HepG2 (cell line): ENCODE data around the gene ARF5. TPM values are rescaled to one million over a fixed set of nuclear protein-coding genes. Genes with fewer than 3 reads are reported as not detected.

Source experiments
- ARNTL ChIP-seq: sonication (generic); formaldehyde crosslinking; IDR thresholded peaks from 2 replicates; pipeline ENCODE4 v1.4.0; 2020; ENCODE audit warnings: mild to moderate bottlenecking, missing genetic modification reagents
- BORCS8-MEF2B ChIP-seq: sonication (generic); formaldehyde crosslinking; IDR thresholded peaks from 2 replicates; pipeline ENCODE4 v1.8.0; 2022; ENCODE audit warnings: mild to moderate bottlenecking, missing genetic modification reagents
- CCDC6 ChIP-seq: sonication (generic); formaldehyde crosslinking; IDR thresholded peaks from 2 replicates; pipeline ENCODE4 v1.8.1; 2022; ENCODE audit warnings: mild to moderate bottlenecking, missing genetic modification reagents, moderate library complexity
- RBFOX2 ChIP-seq: fragments of 200-400 bp; formaldehyde crosslinking; IDR thresholded peaks from 2 replicates; pipeline ENCODE4 v1.6.1; 2017; ENCODE audit warnings: low read depth, mild to moderate bottlenecking, low read length
- SOX13 ChIP-seq, 3 experiments: fragments of 450-650 bp in 1 of 3; sonication (generic) in 1 of 3; formaldehyde crosslinking in 1 of 3; IDR thresholded peaks in 2 of 3; conservative IDR thresholded peaks in 1 of 3; 2 replicates each; pipeline versions ENCODE4 v1.5.0 to v1.6.1; 2016 to 2020; ENCODE audit warnings: antibody characterized with exemption in 1 of 3, mild to moderate bottlenecking in 1 of 3, missing compliant biosample characterization in 1 of 3, missing genetic modification reagents in 1 of 3, moderate library complexity in 1 of 3
- THAP11 ChIP-seq: IDR thresholded peaks from 2 replicates; pipeline ENCODE4 v1.6.1; 2016; ENCODE audit warnings: missing biosample characterization, missing genetic modification reagents
- ZFP82 ChIP-seq: sonication (generic); formaldehyde crosslinking; IDR thresholded peaks from 2 replicates; pipeline ENCODE4 v1.5.1; 2020; ENCODE audit warnings: mild to moderate bottlenecking, missing genetic modification reagents, borderline replicate concordance
- ZKSCAN8 ChIP-seq: IDR thresholded peaks from 2 replicates; pipeline ENCODE4 v1.6.1; 2016; ENCODE audit warnings: borderline replicate concordance, missing genetic modification reagents, missing compliant biosample characterization
- ZNF354B ChIP-seq: sonication (generic); formaldehyde crosslinking; IDR thresholded peaks from 2 replicates; pipeline ENCODE4 v1.8.0; 2022; ENCODE audit warnings: mild to moderate bottlenecking, missing genetic modification reagents
- ZNF501 ChIP-seq: sonication (generic); formaldehyde crosslinking; IDR thresholded peaks from 2 replicates; pipeline ENCODE4 v1.5.1; 2020; ENCODE audit warnings: mild to moderate bottlenecking, moderate library complexity, missing genetic modification reagents
- ZNF776 ChIP-seq: sonication (generic); formaldehyde crosslinking; IDR thresholded peaks from 2 replicates; pipeline ENCODE4 v1.4.0; 2020; ENCODE audit warnings: mild to moderate bottlenecking, missing genetic modification reagents
- ZZZ3 ChIP-seq: sonication (generic); formaldehyde crosslinking; IDR thresholded peaks from 2 replicates; pipeline ENCODE4 v1.4.0; 2020; ENCODE audit warnings: missing genetic modification reagents, mild to moderate bottlenecking, borderline replicate concordance
- polyA plus RNA-seq, 8 experiments: library from polyadenylated mRNA; depleted of rRNA in 3 of 8; stranded (reverse) in 7 of 8; unstranded in 1 of 8; fragments of >200 nt; fragmentation: Illumina TruSeq in 4 of 8; extraction: Trizol in 4 of 8; gene quantifications; 2 replicates each; pipeline versions ENCODE4 v1.2.1 to v1.2.3, GENCODE V29; 2011 to 2016; ENCODE audit warnings: low read depth in 4 of 8, missing spikeins in 1 of 8, mixed read lengths in 1 of 8; ENCODE audit not compliant: insufficient read depth in 1 of 8
- total RNA-seq, 5 experiments: library from RNA; depleted of rRNA; stranded (reverse); fragments of >200 nt; fragmentation: Illumina TruSeq; extraction: Trizol; gene quantifications; 2 replicates each; pipeline ENCODE4 v1.2.3, GENCODE V29; 2016; ENCODE audit warnings: low read depth in 1 of 5
- TF ChIP-seq, protein P1 (sequence below): sonication (generic); formaldehyde crosslinking; IDR thresholded peaks from 2 replicates; pipeline ENCODE4 v1.8.0; 2022; ENCODE audit warnings: mild to moderate bottlenecking, missing genetic modification reagents; ENCODE audit not compliant: insufficient replicate concordance
- TF ChIP-seq, protein P2 (sequence below): sonication (generic); formaldehyde crosslinking; IDR thresholded peaks from 2 replicates; pipeline ENCODE4 v1.5.1; 2020; ENCODE audit warnings: missing genetic modification reagents, mild to moderate bottlenecking, borderline replicate concordance
- TF ChIP-seq, protein P3 (sequence below), 2 experiments: fragments of 450-650 bp in 1 of 2; sonication (generic) in 1 of 2; formaldehyde crosslinking in 1 of 2; IDR thresholded peaks; 2 replicates each; pipeline versions ENCODE4 v1.6.1 to v1.8.0; 2016 to 2022; ENCODE audit warnings: antibody characterized with exemption in 1 of 2, mild to moderate bottlenecking in 1 of 2, missing genetic modification reagents in 1 of 2

Gene ARF5
- total and polyA plus RNA-seq, 2 of the 13 experiments (the other 11 are each of a cell fraction or from before 2014, with no cell fraction given): 109 to 135 TPM

DNA sequence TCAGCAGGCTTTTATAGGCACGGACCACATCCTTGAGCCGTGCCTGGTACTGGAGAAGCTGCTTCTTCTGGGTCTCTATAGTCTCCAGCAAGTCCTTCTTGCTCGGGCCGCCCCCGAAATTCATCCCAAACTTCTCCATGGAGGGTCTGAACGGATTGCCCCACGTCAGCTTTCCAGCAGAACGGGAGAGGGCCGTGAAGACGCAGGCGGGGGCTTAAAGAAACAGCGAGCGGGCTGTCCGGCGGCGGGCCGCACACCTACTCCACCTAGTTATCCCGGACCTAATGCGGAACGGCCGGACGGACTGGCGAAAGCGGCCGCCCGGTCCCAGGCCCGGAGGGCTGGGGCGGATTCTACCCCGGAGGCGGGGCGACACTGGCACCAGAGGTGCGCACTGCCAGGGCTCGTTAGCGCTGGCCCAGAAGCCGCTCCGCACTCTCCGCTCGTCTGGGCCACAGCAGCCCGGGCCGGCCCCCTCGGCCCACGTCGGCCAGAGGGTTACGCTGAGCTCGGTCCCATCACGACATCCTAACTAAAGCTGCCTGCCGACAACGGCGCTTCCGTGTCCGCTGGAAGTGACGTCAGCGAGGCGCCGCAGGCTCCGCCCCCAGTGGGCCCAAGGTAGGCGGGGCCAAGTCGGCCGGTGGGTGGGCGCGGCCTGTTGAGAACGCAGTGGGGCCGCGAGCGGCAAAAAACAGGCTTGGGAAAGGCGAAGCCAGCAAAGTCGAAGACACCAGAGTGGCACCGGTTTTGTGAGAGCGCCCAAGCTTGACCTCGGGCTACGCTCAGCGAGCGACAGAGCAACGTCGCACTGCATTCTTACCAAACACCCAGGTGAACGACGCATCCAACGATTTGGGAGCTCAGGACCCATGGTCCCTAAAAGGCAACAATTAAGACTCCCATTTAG is 2.9 kb upstream of the ARF5 start, which contains the start of gene GCC1 (continued):
- TF ChIP-seq, protein P1, sequence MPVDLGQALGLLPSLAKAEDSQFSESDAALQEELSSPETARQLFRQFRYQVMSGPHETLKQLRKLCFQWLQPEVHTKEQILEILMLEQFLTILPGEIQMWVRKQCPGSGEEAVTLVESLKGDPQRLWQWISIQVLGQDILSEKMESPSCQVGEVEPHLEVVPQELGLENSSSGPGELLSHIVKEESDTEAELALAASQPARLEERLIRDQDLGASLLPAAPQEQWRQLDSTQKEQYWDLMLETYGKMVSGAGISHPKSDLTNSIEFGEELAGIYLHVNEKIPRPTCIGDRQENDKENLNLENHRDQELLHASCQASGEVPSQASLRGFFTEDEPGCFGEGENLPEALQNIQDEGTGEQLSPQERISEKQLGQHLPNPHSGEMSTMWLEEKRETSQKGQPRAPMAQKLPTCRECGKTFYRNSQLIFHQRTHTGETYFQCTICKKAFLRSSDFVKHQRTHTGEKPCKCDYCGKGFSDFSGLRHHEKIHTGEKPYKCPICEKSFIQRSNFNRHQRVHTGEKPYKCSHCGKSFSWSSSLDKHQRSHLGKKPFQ (CRISPR knock-in tag): peak; percentile 61
- TF ChIP-seq, protein P2, sequence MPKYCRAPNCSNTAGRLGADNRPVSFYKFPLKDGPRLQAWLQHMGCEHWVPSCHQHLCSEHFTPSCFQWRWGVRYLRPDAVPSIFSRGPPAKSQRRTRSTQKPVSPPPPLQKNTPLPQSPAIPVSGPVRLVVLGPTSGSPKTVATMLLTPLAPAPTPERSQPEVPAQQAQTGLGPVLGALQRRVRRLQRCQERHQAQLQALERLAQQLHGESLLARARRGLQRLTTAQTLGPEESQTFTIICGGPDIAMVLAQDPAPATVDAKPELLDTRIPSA (CRISPR knock-in tag): 0 out of 2 replicates have a peak, but pooled peaks have one; percentile 47
- TF ChIP-seq ZKSCAN8: no peak; the same call in 1 of the 2 replicates
- peak; percentile 79; the same call in 1 of the 2 replicates for TF ChIP-seq ZNF776
- no peak for TF ChIP-seq ZNF354B (CRISPR knock-in tag)
- TF ChIP-seq SOX13 (IDR thresholded peaks at IDR 0.05): no peak
- no peak; a peak in 1 of 4 replicates for TF ChIP-seq SOX13 (CRISPR knock-in tag; conservative IDR thresholded peaks at IDR 0.05 in 1 of 2, IDR thresholded peaks at IDR 0.05 in 1 of 2)
- peak; percentile 66; the same call in 1 of the 2 replicates for TF ChIP-seq BORCS8-MEF2B (CRISPR knock-in tag)
- peak; percentile 91 for TF ChIP-seq RBFOX2
- TF ChIP-seq CCDC6: no peak
- TF ChIP-seq ZZZ3 (CRISPR knock-in tag): 0 out of 2 replicates have a peak, but pooled peaks have one; percentile 54
- 0 out of 2 replicates have a peak, but pooled peaks have one; percentile 69 for TF ChIP-seq ZFP82 (CRISPR knock-in tag)
- TF ChIP-seq ARNTL (CRISPR knock-in tag): 0 out of 2 replicates have a peak, but pooled peaks have one; percentile 43
- TF ChIP-seq THAP11 (CRISPR knock-in tag): peak; percentile 86
- peak; percentile 20; the same call in 1 of the 2 replicates for TF ChIP-seq ZNF501
- TF ChIP-seq, protein P3, sequence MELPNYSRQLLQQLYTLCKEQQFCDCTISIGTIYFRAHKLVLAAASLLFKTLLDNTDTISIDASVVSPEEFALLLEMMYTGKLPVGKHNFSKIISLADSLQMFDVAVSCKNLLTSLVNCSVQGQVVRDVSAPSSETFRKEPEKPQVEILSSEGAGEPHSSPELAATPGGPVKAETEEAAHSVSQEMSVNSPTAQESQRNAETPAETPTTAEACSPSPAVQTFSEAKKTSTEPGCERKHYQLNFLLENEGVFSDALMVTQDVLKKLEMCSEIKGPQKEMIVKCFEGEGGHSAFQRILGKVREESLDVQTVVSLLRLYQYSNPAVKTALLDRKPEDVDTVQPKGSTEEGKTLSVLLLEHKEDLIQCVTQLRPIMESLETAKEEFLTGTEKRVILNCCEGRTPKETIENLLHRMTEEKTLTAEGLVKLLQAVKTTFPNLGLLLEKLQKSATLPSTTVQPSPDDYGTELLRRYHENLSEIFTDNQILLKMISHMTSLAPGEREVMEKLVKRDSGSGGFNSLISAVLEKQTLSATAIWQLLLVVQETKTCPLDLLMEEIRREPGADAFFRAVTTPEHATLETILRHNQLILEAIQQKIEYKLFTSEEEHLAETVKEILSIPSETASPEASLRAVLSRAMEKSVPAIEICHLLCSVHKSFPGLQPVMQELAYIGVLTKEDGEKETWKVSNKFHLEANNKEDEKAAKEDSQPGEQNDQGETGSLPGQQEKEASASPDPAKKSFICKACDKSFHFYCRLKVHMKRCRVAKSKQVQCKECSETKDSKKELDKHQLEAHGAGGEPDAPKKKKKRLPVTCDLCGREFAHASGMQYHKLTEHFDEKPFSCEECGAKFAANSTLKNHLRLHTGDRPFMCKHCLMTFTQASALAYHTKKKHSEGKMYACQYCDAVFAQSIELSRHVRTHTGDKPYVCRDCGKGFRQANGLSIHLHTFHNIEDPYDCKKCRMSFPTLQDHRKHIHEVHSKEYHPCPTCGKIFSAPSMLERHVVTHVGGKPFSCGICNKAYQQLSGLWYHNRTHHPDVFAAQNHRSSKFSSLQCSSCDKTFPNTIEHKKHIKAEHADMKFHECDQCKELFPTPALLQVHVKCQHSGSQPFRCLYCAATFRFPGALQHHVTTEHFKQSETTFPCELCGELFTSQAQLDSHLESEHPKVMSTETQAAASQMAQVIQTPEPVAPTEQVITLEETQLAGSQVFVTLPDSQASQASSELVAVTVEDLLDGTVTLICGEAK (IDR thresholded peaks at IDR 0.05): 0 out of 2 replicates have a peak, but pooled peaks have one; percentile 11
- TF ChIP-seq, protein P3 (CRISPR knock-in tag; IDR thresholded peaks at IDR 0.05): peak; percentile 20; the same call in 1 of the 2 replicates
